ENCODE results near the gene HSD17B14.

DNA sequence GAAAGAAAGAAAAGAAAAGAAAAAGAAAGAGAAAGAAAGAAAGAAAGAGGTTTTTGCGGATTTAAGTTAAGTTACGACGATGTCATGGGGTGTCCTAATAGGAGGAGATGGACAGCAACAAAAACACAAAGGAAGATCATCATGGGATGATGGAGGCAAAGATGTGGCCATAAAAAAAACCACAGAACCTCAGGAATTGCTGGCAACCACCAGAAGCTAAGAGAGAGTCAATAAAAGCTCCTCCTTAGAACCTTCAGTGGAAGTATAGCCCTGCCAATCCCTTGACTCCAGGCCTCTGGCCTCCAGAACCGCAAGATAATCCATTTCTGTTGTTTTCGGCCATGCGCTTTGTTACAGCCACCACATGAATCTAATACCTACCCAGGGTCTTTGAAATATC lies 20.6 kb upstream of the HSD17B14 start:
- TF ChIP-seq GABPA (IDR thresholded peaks at IDR 0.05; ENCODE audit: low read depth): no peak
- TF ChIP-seq, protein P1, sequence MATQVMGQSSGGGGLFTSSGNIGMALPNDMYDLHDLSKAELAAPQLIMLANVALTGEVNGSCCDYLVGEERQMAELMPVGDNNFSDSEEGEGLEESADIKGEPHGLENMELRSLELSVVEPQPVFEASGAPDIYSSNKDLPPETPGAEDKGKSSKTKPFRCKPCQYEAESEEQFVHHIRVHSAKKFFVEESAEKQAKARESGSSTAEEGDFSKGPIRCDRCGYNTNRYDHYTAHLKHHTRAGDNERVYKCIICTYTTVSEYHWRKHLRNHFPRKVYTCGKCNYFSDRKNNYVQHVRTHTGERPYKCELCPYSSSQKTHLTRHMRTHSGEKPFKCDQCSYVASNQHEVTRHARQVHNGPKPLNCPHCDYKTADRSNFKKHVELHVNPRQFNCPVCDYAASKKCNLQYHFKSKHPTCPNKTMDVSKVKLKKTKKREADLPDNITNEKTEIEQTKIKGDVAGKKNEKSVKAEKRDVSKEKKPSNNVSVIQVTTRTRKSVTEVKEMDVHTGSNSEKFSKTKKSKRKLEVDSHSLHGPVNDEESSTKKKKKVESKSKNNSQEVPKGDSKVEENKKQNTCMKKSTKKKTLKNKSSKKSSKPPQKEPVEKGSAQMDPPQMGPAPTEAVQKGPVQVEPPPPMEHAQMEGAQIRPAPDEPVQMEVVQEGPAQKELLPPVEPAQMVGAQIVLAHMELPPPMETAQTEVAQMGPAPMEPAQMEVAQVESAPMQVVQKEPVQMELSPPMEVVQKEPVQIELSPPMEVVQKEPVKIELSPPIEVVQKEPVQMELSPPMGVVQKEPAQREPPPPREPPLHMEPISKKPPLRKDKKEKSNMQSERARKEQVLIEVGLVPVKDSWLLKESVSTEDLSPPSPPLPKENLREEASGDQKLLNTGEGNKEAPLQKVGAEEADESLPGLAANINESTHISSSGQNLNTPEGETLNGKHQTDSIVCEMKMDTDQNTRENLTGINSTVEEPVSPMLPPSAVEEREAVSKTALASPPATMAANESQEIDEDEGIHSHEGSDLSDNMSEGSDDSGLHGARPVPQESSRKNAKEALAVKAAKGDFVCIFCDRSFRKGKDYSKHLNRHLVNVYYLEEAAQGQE (IDR thresholded peaks at IDR 0.05; ENCODE audit: insufficient replicate concordance, low read depth): no peak

Data from HL-60 (cell line).